A549 (cell line): ENCODE measurements around the gene GNGT2.

Source experiments
- CBX8 ChIP-seq: fragments of 200-600 bp; sonication (generic); IDR thresholded peaks from 2 replicates; pipeline ENCODE4 v1.6.1; 2016
- EP300 ChIP-seq, 2 experiments: fragments of >200 bp; sonication (Bioruptor Twin); formaldehyde crosslinking; IDR thresholded peaks; 2 replicates in 1 of 2; 3 replicates in 1 of 2; pipeline ENCODE4 v1.6.1; 2016 to 2017
- NR3C1 ChIP-seq: fragments of >200 bp; sonication (Bioruptor Twin); formaldehyde crosslinking; IDR thresholded peaks from 3 replicates; pipeline ENCODE4 v1.6.1; 2017
- SMC3 ChIP-seq: fragments of >200 bp; sonication (Bioruptor Twin); formaldehyde crosslinking; IDR thresholded peaks from 3 replicates; pipeline ENCODE4 v1.6.1; 2018; ENCODE audit warnings: inconsistent platforms
- TF ChIP-seq, protein P1 (sequence below): fragments of >200 bp; sonication (Bioruptor Twin); formaldehyde crosslinking; IDR thresholded peaks from 3 replicates; pipeline ENCODE4 v1.5.1; 2016
- TF ChIP-seq, protein P2 (sequence below): IDR thresholded peaks from 2 replicates; pipeline ENCODE4 v1.6.1; 2012

- TF ChIP-seq, protein P1, sequence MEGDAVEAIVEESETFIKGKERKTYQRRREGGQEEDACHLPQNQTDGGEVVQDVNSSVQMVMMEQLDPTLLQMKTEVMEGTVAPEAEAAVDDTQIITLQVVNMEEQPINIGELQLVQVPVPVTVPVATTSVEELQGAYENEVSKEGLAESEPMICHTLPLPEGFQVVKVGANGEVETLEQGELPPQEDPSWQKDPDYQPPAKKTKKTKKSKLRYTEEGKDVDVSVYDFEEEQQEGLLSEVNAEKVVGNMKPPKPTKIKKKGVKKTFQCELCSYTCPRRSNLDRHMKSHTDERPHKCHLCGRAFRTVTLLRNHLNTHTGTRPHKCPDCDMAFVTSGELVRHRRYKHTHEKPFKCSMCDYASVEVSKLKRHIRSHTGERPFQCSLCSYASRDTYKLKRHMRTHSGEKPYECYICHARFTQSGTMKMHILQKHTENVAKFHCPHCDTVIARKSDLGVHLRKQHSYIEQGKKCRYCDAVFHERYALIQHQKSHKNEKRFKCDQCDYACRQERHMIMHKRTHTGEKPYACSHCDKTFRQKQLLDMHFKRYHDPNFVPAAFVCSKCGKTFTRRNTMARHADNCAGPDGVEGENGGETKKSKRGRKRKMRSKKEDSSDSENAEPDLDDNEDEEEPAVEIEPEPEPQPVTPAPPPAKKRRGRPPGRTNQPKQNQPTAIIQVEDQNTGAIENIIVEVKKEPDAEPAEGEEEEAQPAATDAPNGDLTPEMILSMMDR = no peak
- TF ChIP-seq, protein P2, sequence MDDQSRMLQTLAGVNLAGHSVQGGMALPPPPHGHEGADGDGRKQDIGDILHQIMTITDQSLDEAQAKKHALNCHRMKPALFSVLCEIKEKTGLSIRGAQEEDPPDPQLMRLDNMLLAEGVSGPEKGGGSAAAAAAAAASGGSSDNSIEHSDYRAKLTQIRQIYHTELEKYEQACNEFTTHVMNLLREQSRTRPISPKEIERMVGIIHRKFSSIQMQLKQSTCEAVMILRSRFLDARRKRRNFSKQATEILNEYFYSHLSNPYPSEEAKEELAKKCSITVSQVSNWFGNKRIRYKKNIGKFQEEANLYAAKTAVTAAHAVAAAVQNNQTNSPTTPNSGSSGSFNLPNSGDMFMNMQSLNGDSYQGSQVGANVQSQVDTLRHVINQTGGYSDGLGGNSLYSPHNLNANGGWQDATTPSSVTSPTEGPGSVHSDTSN = no peak
- TF ChIP-seq NR3C1 (no peak), CBX8 (no peak), SMC3 (no peak), EP300 (IDR thresholded peaks at IDR 0.05) (no peak)
Observed at GRCh38 chr17:49249890-49250522, 39.6 kb upstream of the GNGT2 start.
